DOHH2 (cell line): ENCODE measurements around the gene NEK2.

Experiments used
- EZH2phosphoT487 ChIP-seq: fragments of 200-600 bp; sonication (generic); IDR thresholded peaks from 2 replicates; pipeline ENCODE4 v1.6.1; 2017; ENCODE audit warnings: borderline replicate concordance, mild to moderate bottlenecking, antibody characterized with exemption, low read length, moderate library complexity, mixed read lengths
- TF ChIP-seq, protein P1 (sequence below): fragments of 200-600 bp; sonication (generic); IDR thresholded peaks from one replicate; pipeline ENCODE4 v1.5.1; 2014; ENCODE audit warnings: antibody characterized with exemption, mild to moderate bottlenecking, low read depth, low read length; ENCODE audit not compliant: poor library complexity, severe bottlenecking

DNA sequence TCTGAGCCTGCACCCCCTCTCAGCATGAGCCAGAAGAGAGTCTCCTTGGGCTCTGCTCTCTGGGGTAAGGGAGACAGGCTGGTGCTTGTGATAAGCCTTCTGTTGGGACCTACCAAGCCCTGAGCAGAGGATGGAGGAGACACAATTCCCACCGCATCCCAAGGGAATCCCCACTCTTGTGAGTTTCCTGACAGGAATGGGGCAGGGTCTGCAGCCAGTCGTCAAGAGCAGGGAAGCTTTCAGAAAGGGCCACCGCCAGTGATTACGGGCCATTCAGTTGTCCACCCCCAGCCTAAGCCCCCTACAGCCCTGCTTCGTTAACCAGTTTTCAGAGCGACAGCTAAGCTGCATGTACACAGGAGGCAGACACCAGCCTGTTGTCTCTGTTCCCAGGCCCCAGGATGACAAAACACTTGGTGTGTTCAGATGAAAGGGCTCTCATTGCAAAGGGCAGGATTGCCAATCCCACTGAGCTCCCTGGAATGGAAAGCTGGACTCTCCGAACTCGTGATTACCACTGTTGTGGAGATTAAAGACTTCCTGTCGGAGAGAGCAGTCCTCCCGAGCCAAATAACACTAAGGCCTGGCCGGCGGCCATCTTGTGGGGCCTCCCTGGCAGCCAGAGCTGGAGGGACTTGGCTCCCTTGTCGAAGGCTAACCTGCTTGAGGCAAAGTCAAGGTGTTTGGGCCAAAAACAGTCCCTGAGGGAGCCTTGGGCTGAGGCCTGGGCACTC, 59.0 kb downstream of the NEK2 start:
- TF ChIP-seq, protein P1, sequence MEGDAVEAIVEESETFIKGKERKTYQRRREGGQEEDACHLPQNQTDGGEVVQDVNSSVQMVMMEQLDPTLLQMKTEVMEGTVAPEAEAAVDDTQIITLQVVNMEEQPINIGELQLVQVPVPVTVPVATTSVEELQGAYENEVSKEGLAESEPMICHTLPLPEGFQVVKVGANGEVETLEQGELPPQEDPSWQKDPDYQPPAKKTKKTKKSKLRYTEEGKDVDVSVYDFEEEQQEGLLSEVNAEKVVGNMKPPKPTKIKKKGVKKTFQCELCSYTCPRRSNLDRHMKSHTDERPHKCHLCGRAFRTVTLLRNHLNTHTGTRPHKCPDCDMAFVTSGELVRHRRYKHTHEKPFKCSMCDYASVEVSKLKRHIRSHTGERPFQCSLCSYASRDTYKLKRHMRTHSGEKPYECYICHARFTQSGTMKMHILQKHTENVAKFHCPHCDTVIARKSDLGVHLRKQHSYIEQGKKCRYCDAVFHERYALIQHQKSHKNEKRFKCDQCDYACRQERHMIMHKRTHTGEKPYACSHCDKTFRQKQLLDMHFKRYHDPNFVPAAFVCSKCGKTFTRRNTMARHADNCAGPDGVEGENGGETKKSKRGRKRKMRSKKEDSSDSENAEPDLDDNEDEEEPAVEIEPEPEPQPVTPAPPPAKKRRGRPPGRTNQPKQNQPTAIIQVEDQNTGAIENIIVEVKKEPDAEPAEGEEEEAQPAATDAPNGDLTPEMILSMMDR = no peak
- TF ChIP-seq EZH2phosphoT487 = no peak
